ENCODE data around the gene NSUN7. TPM values are rescaled to one million over a fixed set of nuclear protein-coding genes. Genes with fewer than 3 reads are reported as not detected.

NSUN7 gene
- polyA plus RNA-seq, 1 donor (not counting 4 experiments of a cell fraction or from before 2014, with no cell fraction given), result 0.03 TPM

- dilution Hi-C loops (cut with MboI; ENCODE audit: extremely low pct_ligation_motif_present, low sequenced_read_pairs), result no loop called here
- Histone ChIP-seq H3K36me3 (ENCODE audit: control insufficient read depth in 2 of 2, extremely low read depth in 1 of 2, insufficient read depth in 2 of 2, low read length in 2 of 2) (no peaks in the 10 kb centered on the region), H3K9me3 (ENCODE audit: control insufficient read depth, low read depth, low read length) (no peaks in the 10 kb centered on the region), H3K9me1 (ENCODE audit: control insufficient read depth, extremely low read depth, insufficient read depth, low read length) (no peaks in the 10 kb centered on the region), H3K9ac (ENCODE audit: control insufficient read depth, extremely low read depth, insufficient read depth, low read length) (no peak overlapping the region), H3K4me3 (ENCODE audit: control insufficient read depth in 2 of 3, extremely low read depth in 1 of 3, insufficient read depth in 2 of 3, low read depth in 1 of 3, low read length in 3 of 3) (no peak overlapping the region), H3K79me2 (ENCODE audit: control insufficient read depth, insufficient read depth, low read length) (no peaks in the 10 kb centered on the region), H3K27me3 (ENCODE audit: control insufficient read depth, extremely low read depth, insufficient read depth, low read length) (no peaks in the 10 kb centered on the region), H3K4me2 (ENCODE audit: control insufficient read depth, extremely low read depth, insufficient read depth, low read depth, low read length) (no peak overlapping the region), H2AFZ (ENCODE audit: control insufficient read depth, low read length) (no peak overlapping the region), H3K27ac (ENCODE audit: control insufficient read depth, insufficient read depth, low read length) (no peak overlapping the region), H3K4me1 (ENCODE audit: control insufficient read depth, extremely low read depth, insufficient read depth, low read length) (no peaks in the 10 kb centered on the region), H4K20me1 (ENCODE audit: control insufficient read depth, extremely low read depth, insufficient read depth, low read length) (no peaks in the 10 kb centered on the region)
- TF ChIP-seq, protein P1, sequence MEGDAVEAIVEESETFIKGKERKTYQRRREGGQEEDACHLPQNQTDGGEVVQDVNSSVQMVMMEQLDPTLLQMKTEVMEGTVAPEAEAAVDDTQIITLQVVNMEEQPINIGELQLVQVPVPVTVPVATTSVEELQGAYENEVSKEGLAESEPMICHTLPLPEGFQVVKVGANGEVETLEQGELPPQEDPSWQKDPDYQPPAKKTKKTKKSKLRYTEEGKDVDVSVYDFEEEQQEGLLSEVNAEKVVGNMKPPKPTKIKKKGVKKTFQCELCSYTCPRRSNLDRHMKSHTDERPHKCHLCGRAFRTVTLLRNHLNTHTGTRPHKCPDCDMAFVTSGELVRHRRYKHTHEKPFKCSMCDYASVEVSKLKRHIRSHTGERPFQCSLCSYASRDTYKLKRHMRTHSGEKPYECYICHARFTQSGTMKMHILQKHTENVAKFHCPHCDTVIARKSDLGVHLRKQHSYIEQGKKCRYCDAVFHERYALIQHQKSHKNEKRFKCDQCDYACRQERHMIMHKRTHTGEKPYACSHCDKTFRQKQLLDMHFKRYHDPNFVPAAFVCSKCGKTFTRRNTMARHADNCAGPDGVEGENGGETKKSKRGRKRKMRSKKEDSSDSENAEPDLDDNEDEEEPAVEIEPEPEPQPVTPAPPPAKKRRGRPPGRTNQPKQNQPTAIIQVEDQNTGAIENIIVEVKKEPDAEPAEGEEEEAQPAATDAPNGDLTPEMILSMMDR (optimal IDR thresholded peaks at IDR 0.05 in 1 of 3, IDR thresholded peaks at IDR 0.05 in 1 of 3, conservative IDR thresholded peaks at IDR 0.05 in 1 of 3; ENCODE audit: extremely low read depth in 1 of 3, insufficient read depth in 2 of 3, low read length in 3 of 3), result no peak
- no peak for TF ChIP-seq EZH2 (IDR thresholded peaks at IDR 0.05; ENCODE audit: low read length)
- FAIRE-seq (no peak), DNase-seq (ENCODE audit: low read depth, low spot score) (no peak)
Observed at GRCh38 chr4:40731361-40731760, 18.4 kb upstream of the NSUN7 start.

DNA sequence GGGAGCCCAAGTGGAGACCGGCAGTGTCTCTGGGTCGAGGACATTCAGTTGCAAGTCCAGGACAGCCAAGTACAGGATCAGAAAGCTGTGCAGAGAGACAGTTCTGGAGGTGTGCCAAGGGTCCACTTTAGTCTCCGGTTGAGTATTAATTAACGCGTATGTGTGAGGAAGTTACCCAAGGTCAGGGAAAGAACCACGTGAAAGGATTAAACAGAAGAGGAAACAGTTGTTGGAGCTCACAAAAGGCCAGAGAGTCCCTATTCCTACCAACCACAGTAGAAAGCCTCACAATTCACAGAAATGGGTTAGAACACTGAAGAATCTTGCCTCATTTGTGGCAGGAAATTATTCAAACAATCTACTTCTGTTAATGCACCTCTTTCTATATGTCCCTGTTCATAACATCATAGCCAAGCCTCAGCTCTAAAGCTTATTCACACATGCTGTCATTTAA lies 17.9 kb upstream of the NSUN7 start:
- dilution Hi-C loops (cut with MboI; ENCODE audit: extremely low pct_ligation_motif_present, low sequenced_read_pairs), result no loop called here
- no peaks in the 10 kb centered on the region for H3K27me3 ChIP-seq (ENCODE audit: control insufficient read depth, extremely low read depth, insufficient read depth, low read length)
- no peak overlapping the region for H3K4me3 ChIP-seq (ENCODE audit: control insufficient read depth in 2 of 3, extremely low read depth in 1 of 3, insufficient read depth in 2 of 3, low read depth in 1 of 3, low read length in 3 of 3)
- H3K4me1 ChIP-seq (ENCODE audit: control insufficient read depth, extremely low read depth, insufficient read depth, low read length), result no peaks in the 10 kb centered on the region
- H3K9me3 ChIP-seq (ENCODE audit: control insufficient read depth, low read depth, low read length), result no peaks in the 10 kb centered on the region
- H4K20me1 ChIP-seq (ENCODE audit: control insufficient read depth, extremely low read depth, insufficient read depth, low read length), result no peaks in the 10 kb centered on the region
- TF ChIP-seq, protein P1 (optimal IDR thresholded peaks at IDR 0.05 in 1 of 3, IDR thresholded peaks at IDR 0.05 in 1 of 3, conservative IDR thresholded peaks at IDR 0.05 in 1 of 3; ENCODE audit: extremely low read depth in 1 of 3, insufficient read depth in 2 of 3, low read length in 3 of 3), result no peak
- FAIRE-seq (no peak), DNase-seq (ENCODE audit: low read depth, low spot score) (no peak)
- no peak overlapping the region for H2AFZ ChIP-seq (ENCODE audit: control insufficient read depth, low read length)
- no peaks in the 10 kb centered on the region for H3K79me2 ChIP-seq (ENCODE audit: control insufficient read depth, insufficient read depth, low read length)
- H3K9ac ChIP-seq (ENCODE audit: control insufficient read depth, extremely low read depth, insufficient read depth, low read length), result no peak overlapping the region
- no peak overlapping the region for H3K4me2 ChIP-seq (ENCODE audit: control insufficient read depth, extremely low read depth, insufficient read depth, low read depth, low read length)
- no peaks in the 10 kb centered on the region for H3K36me3 ChIP-seq (ENCODE audit: control insufficient read depth in 2 of 2, extremely low read depth in 1 of 2, insufficient read depth in 2 of 2, low read length in 2 of 2)
- no peaks in the 10 kb centered on the region for H3K9me1 ChIP-seq (ENCODE audit: control insufficient read depth, extremely low read depth, insufficient read depth, low read length)
- no peak overlapping the region for H3K27ac ChIP-seq (ENCODE audit: control insufficient read depth, insufficient read depth, low read length)

Measured in keratinocyte (primary cell).